Left ventricle myocardium inferior (tissue), 1 donor: ENCODE data around the gene HOXD12. TPM values are rescaled to one million over a fixed set of nuclear protein-coding genes. Genes with fewer than 3 reads are reported as not detected.
A peak's percentile ranks its signal among the peaks of the same experiment; 100 is the strongest.

ENCODE experiments used
- DNase-seq: peaks from one replicate; pipeline ENCODE4 v3.0.0-alpha.2; 2020
- H3K27ac ChIP-seq: fragments of 200-600 bp; replicated peaks from 2 replicates; pipeline ENCODE4 v1.8.0; 2021
- H3K27me3 ChIP-seq: fragments of 200-600 bp; 2 replicates; pipeline ENCODE4 v1.8.0; 2021; ENCODE audit warnings: low read depth
- H3K36me3 ChIP-seq: fragments of 200-600 bp; 2 replicates; pipeline ENCODE4 v1.8.0; 2021
- H3K4me1 ChIP-seq: fragments of 200-600 bp; 2 replicates; pipeline ENCODE4 v1.8.0; 2021
- H3K4me3 ChIP-seq: fragments of 200-600 bp; 2 replicates; pipeline ENCODE4 v1.8.0; 2021; ENCODE audit warnings: mild to moderate bottlenecking, moderate library complexity
- H3K9me3 ChIP-seq: fragments of 200-600 bp; replicated peaks from 2 replicates; pipeline ENCODE4 v1.8.0; 2021
- intact Hi-C: fragments of 100-400 bp; cut with micrococcal nuclease; formaldehyde crosslinking; loops from one replicate; pipeline ENCODE4 v1.11.0; 2022
- total RNA-seq: library from RNA; stranded (reverse); fragmentation: NEBNext Ultra II Directional; extraction: Animal tissue kit (Norgen Biotek cat#: 25700); gene quantifications from one replicate; pipeline ENCODE4 v1.2.1, GENCODE V29; 2021
- TF ChIP-seq, protein P1 (sequence below): fragments of 200-600 bp; IDR thresholded peaks from 2 replicates; pipeline ENCODE4 v1.8.0; 2021; ENCODE audit warnings: antibody characterized with exemption, mild to moderate bottlenecking, borderline replicate concordance
- donor health status: DM: no; HTN: yes; CAD: no; lungs with severe emphysema.

HOXD12 gene
- total RNA-seq, 1 donor from 2014 or later, result not detected

DNA sequence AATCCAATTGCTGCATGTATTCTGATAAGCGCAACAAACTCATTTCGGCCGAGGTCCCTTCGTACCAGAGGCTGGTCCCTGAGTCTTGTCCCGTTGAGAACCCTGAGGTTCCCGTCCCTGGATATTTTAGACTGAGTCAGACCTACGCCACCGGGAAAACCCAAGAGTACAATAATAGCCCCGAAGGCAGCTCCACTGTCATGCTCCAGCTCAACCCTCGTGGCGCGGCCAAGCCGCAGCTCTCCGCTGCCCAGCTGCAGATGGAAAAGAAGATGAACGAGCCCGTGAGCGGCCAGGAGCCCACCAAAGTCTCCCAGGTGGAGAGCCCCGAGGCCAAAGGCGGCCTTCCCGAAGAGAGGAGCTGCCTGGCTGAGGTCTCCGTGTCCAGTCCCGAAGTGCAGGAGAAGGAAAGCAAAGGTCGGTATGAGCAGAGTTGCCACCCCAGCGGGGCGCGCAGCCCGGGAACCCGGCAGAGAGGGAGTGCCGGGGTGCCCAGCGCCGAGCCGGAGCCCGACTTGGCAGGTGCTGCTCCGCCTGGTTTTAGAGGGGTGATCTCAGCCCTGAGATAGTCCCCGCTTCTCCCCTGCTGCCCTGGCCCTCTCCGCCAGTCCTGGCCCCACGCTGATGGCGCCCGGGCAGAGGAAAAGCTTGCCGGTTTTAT is 17.7 kb downstream of the HOXD12 start:
- Histone ChIP-seq H3K9me3 (no peaks in the 10 kb centered on the region), H3K4me3 (no peak overlapping the region), H3K27me3 (peaks cover 100% of the 10 kb centered on the region), H3K27ac (no peak overlapping the region), H3K4me1 (peaks cover 3% of the 10 kb centered on the region), H3K36me3 (no peaks in the 10 kb centered on the region)
- TF ChIP-seq, protein P1, sequence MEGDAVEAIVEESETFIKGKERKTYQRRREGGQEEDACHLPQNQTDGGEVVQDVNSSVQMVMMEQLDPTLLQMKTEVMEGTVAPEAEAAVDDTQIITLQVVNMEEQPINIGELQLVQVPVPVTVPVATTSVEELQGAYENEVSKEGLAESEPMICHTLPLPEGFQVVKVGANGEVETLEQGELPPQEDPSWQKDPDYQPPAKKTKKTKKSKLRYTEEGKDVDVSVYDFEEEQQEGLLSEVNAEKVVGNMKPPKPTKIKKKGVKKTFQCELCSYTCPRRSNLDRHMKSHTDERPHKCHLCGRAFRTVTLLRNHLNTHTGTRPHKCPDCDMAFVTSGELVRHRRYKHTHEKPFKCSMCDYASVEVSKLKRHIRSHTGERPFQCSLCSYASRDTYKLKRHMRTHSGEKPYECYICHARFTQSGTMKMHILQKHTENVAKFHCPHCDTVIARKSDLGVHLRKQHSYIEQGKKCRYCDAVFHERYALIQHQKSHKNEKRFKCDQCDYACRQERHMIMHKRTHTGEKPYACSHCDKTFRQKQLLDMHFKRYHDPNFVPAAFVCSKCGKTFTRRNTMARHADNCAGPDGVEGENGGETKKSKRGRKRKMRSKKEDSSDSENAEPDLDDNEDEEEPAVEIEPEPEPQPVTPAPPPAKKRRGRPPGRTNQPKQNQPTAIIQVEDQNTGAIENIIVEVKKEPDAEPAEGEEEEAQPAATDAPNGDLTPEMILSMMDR, result no peak
- intact Hi-C loops, result no loop called here
- no peak for DNase-seq

DNA sequence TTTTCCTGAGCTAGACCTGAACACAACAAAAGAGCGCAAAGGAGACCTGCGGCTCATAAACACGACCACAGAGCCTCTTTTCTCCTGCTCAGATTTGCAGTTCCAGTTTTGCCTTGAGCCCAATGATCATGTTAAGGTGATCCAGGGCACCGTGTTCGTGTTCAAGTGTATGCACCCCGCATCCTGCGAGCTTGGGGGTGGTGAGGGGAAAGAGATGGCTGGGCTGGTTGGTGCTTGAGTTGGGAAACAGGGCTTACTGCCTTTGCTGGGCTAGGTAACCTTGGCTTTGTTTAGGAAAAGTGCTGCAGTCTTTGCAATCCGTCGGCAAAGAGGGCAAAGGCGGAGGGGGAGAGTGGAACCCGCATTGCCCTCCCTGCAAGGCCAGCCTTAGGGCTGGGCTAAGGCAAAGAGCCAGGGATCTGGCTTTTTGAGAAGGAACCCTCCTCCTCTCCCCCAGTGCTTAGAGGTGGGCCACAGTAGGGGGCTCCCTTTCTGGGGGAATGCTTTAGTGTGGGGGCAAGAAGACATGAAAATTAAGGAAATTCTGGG is 18.3 kb downstream of the HOXD12 start:
- no peak for DNase-seq
- Histone ChIP-seq H3K4me1 (peaks cover 9% of the 10 kb centered on the region), H3K27ac (no peak overlapping the region), H3K27me3 (peaks cover 100% of the 10 kb centered on the region), H3K36me3 (no peaks in the 10 kb centered on the region), H3K9me3 (no peaks in the 10 kb centered on the region), H3K4me3 (no peak overlapping the region)
- intact Hi-C loops, result no loop called here
- TF ChIP-seq, protein P1, result no peak

DNA sequence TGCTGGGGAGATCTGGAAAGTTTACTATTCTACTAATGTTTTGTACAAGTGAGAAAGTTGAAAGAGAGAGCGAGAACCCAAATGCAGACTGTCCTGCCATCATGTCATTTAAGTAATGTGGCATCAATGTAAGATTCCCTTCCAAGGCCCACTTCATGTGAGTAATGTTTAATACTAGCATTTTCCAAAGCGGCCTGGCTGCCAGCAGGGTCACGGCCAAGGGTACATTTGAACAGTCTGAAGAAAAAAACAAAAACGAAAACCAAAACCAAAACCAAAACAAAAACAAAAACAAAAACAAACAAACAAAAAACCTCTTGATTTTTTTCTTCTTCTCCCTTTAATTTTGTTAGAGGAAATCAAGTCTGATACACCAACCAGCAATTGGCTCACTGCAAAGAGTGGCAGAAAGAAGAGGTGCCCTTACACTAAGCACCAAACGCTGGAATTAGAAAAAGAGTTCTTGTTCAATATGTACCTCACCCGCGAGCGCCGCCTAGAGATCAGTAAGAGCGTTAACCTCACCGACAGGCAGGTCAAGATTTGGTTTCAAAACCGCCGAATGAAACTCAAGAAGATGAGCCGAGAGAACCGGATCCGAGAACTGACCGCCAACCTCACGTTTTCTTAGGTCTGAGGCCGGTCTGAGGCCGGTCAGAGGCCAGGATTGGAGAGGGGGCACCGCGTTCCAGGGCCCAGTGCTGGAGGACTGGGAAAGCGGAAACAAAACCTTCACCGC is 19.2 kb downstream of the HOXD12 start:
- Histone ChIP-seq H3K4me3 (no peak overlapping the region), H3K27ac (no peak overlapping the region), H3K36me3 (no peaks in the 10 kb centered on the region), H3K4me1 (peaks cover 18% of the 10 kb centered on the region), H3K9me3 (no peaks in the 10 kb centered on the region), H3K27me3 (peaks cover 100% of the 10 kb centered on the region)
- intact Hi-C loops, result no loop called here
- TF ChIP-seq, protein P1, result peak; percentile 16
- DNase-seq, result no peak

DNA sequence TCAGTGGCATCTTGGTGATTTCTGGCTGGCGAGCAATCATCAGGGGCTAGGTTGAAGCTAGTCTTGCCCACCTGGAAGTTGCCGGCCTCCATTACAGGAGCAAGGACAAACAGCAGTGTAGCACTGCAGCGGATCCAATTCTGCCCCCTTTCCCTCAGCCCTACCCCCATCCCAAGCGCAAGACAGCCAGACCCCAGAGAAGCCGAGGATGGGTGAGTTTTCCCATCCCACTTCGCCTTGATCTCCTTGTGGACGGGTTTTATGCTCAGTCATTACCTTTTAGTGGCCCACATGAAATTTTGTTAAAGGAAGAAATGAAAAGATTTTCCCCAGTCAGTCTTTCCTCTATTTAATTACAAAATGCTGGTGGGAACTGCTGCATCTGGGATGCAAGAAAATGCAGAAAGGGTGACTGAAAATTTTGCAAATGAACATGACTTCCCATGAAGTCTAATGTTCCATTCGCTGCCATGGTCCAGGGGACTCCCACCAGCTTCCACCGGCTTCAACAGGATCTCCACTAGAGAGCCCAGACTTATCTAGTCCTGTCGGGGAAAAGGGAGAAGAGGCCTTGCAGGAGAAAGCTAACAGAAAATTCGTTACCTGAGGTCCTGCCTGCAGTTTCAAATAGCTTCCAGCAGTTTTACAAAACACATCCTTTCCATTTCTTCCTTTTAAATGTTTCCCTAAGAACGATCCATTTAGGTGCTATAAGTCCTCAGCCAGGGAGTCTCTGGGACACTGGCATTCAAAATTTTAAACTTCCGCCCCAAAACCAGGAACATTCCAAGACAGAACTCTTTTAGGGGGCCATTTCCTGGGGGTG is 21.0 kb downstream of the HOXD12 start:
- Histone ChIP-seq H3K27ac (no peak overlapping the region), H3K36me3 (no peaks in the 10 kb centered on the region), H3K4me3 (no peak overlapping the region), H3K4me1 (peaks cover 21% of the 10 kb centered on the region), H3K9me3 (no peaks in the 10 kb centered on the region), H3K27me3 (peaks cover 100% of the 10 kb centered on the region)
- no peak for DNase-seq
- TF ChIP-seq, protein P1, result no peak
- intact Hi-C loops, result no loop called here
